ENCODE data around the gene EPHB2.

DNA sequence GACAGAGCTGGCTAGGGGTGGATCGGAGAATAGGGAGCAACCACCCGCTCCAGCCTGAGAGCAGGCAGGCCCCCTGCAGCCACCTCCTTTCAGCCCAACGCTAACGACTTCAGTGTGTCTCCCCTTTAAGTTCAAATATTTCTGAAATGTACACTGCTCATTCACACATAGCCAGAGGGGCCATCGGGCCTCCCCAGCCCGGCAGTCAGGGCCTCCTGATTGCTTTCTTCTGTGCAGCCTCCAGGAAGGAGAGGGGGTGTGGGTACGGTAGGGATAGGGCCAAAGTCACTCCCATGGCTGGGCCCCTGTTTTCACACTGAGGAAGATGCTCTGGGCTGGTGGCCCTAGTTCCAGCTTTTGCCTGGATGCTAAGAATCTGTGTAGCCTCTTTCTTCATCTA is 64.8 kb downstream of the EPHB2 start:
- no peak for TF ChIP-seq ZNF672 (CRISPR knock-in tag; IDR thresholded peaks at IDR 0.05)
- TF ChIP-seq ONECUT2 (CRISPR knock-in tag; IDR thresholded peaks at IDR 0.05) = no peak
- TF ChIP-seq SIN3A (IDR thresholded peaks at IDR 0.05; ENCODE audit: borderline replicate concordance, low read depth, low read length) = no peak
- TF ChIP-seq ZFP62 (CRISPR knock-in tag; IDR thresholded peaks at IDR 0.05) = no peak
- no peak for TF ChIP-seq KDM5B (CRISPR knock-in tag; IDR thresholded peaks at IDR 0.05; ENCODE audit: borderline replicate concordance)
- no peak for TF ChIP-seq ZNF616 (CRISPR knock-in tag; IDR thresholded peaks at IDR 0.05; ENCODE audit: low read depth)

All from HepG2 (cell line).